ENCODE measurements around the gene ZCCHC14. TPM values are rescaled to one million over a fixed set of nuclear protein-coding genes. Genes with fewer than 3 reads are reported as not detected.
A peak's percentile ranks its signal among the peaks of the same experiment; 100 is the strongest.

ZCCHC14 gene
- total and polyA plus RNA-seq, 2 of the 8 experiments (the other 6 are each of a cell fraction or from before 2014, with no cell fraction given), result 8.2 to 28.2 TPM

GRCh38 chr16:87426423-87427215 lies 66.2 kb downstream of the ZCCHC14 start:
- FAIRE-seq (no peak), DNase-seq (ENCODE audit: low read depth in 1 of 2, low spot score in 2 of 2) (no peak)
- H2BK15ac ChIP-seq (ENCODE audit: low read length), result no peak overlapping the region
- no peak overlapping the region for H2AFZ ChIP-seq (ENCODE audit: low read length)
- TF ChIP-seq MAX (IDR thresholded peaks at IDR 0.05) (0 out of 2 replicates have a peak, but pooled peaks have one; percentile 15), CTBP2 (IDR thresholded peaks at IDR 0.05; ENCODE audit: borderline replicate concordance, insufficient read depth, insufficient read length, low read length) (no peak)
- 84% methylated on average over 18 of the region's 18 CpGs; no CpG with 5 or more reads in 1 of the 2 experiments for WGBS, 2 experiments (ENCODE audit: extremely low coverage in 1 of 2, insufficient coverage in 1 of 2, insufficient read length in 1 of 2, insufficient replicate concordance in 2 of 2, low coverage in 1 of 2, low lambda C conversion rate in 2 of 2, missing lambda C conversion rate in 1 of 2)
- no peak overlapping the region for H2BK20ac ChIP-seq (ENCODE audit: low read length)
- H3K9me3 ChIP-seq (ENCODE audit: insufficient read depth in 2 of 2, low read depth in 1 of 2, low read length in 1 of 2), result no peaks in the 10 kb centered on the region
- no peaks in the 10 kb centered on the region for H3K27me3 ChIP-seq (replicated peaks in 1 of 4; ENCODE audit: control insufficient read depth in 3 of 4, extremely low read depth in 1 of 4, insufficient read depth in 3 of 4, low read length in 3 of 4)
- no peak overlapping the region for H3K14ac ChIP-seq (ENCODE audit: insufficient read length)
- no peak overlapping the region for H3K4ac ChIP-seq (replicated peaks; ENCODE audit: insufficient read length, low read depth, low read length)
- peak overlapping the region; percentile 37; the same call in 1 of the 2 replicates for H2BK5ac ChIP-seq (ENCODE audit: low read depth, low read length)
- H2BK120ac ChIP-seq (replicated peaks; ENCODE audit: low read depth, low read length), result no peak overlapping the region
- no peaks in the 10 kb centered on the region for H3K79me2 ChIP-seq (ENCODE audit: control insufficient read depth in 1 of 2, insufficient read depth in 2 of 2, low read length in 2 of 2)
- no peak overlapping the region for H3K56ac ChIP-seq (replicated peaks; ENCODE audit: insufficient read length, low read depth, low read length)
- peak overlapping the region; percentile 81 for H3K18ac ChIP-seq (ENCODE audit: extremely low read depth, low read length)
- no peaks in the 10 kb centered on the region for H3K23me2 ChIP-seq (ENCODE audit: low read depth, low read length)
- H4K91ac ChIP-seq (replicated peaks; ENCODE audit: insufficient read length, low read length), result peak overlapping the region; percentile 5
- peaks cover 5 to 17% (median 11%) of the 10 kb centered on the region in 4 experiments for H3K4me1 ChIP-seq (replicated peaks in 1 of 4; ENCODE audit: control insufficient read depth in 3 of 4, insufficient read depth in 4 of 4, low read length in 3 of 4)
- H3K27ac ChIP-seq (ENCODE audit: low read depth, low read length), result 0 out of 2 replicates have a peak overlapping the region, but pooled peaks have one; percentile 39
- peak overlapping the region; percentile 34 to 46 for H3K4me2 ChIP-seq (ENCODE audit: insufficient read depth in 1 of 2, low read depth in 2 of 2, low read length in 2 of 2)
- no peak overlapping the region for H2AK5ac ChIP-seq (ENCODE audit: low read depth, low read length)
- peaks cover 0 to 3% (median under 1%) of the 10 kb centered on the region in 4 experiments; a peak in 3 of 8 replicates for H3K36me3 ChIP-seq (ENCODE audit: control insufficient read depth in 2 of 4, insufficient read depth in 4 of 4, low read length in 3 of 4)
- CTCF ChIA-PET (ENCODE audit: partially characterized antibody), result interaction anchor here (0.8 to 4.6 kb wide), 9 partner anchors 10 to 210 kb away, joined by 3 to 22 read pairs (median 6); no protein-coding TSS in a partner anchor
- no peak overlapping the region for H3K9ac ChIP-seq (replicated peaks in 1 of 4; ENCODE audit: extremely low read depth in 1 of 4, low read depth in 3 of 4, low read length in 3 of 4)
- no peak overlapping the region for H3K23ac ChIP-seq (ENCODE audit: insufficient read length)
- no peak overlapping the region for H4K8ac ChIP-seq (ENCODE audit: extremely low read depth, insufficient read depth, low read length)
- H3K4me3 ChIP-seq (ENCODE audit: extremely low read depth in 1 of 4, insufficient read depth in 2 of 4, low read depth in 3 of 4, low read length in 4 of 4), result peak overlapping the region in 1 of 4 experiments; percentile 3; a peak in 1 of 8 replicates
- peaks cover 3 to 10% of the 10 kb centered on the region in 2 experiments for H4K20me1 ChIP-seq (replicated peaks in 1 of 2; ENCODE audit: control insufficient read depth in 1 of 2, insufficient read depth in 2 of 2, low read length in 2 of 2)
- H4K5ac ChIP-seq (ENCODE audit: insufficient read length, low read depth, low read length), result no peak overlapping the region
- no peak overlapping the region for H2BK12ac ChIP-seq (ENCODE audit: low read depth, low read length)
- no peaks in the 10 kb centered on the region; the same call in 1 of the 2 replicates for H3K79me1 ChIP-seq (ENCODE audit: low read depth, low read length)
- POLR2A ChIA-PET (ENCODE audit: partially characterized antibody), result interaction anchor here (1.2 to 1.3 kb wide), 2 partner anchors 10 to 13 kb away, joined by 4 read pairs; no protein-coding TSS in a partner anchor
